Osteoblast (primary cell): ENCODE results near the gene WBP1. TPM values are rescaled to one million over a fixed set of nuclear protein-coding genes. Genes with fewer than 3 reads are reported as not detected.

Source experiments
- DNase-seq: peaks from one replicate; pipeline ENCODE4 v3.0.0; 2011; ENCODE audit warnings: low spot score, mixed read lengths; ENCODE audit not compliant: insufficient read length; ENCODE audit errors: missing footprints
- H2AFZ ChIP-seq: 2 replicates; pipeline ENCODE4 v1.6.0; 2011; ENCODE audit warnings: mild to moderate bottlenecking, low read length
- H3K27ac ChIP-seq: 2 replicates; pipeline ENCODE4 v1.5.1; 2011; ENCODE audit warnings: mild to moderate bottlenecking, low read depth, low read length, moderate library complexity
- H3K27me3 ChIP-seq: 2 replicates; pipeline ENCODE4 v1.6.0; 2012; ENCODE audit warnings: mild to moderate bottlenecking, control low read depth, inconsistent platforms, low read length, moderate library complexity; ENCODE audit not compliant: insufficient read depth
- H3K36me3 ChIP-seq: 2 replicates; pipeline ENCODE4 v1.5.1; 2011; ENCODE audit warnings: mild to moderate bottlenecking, low read length, control low read depth, moderate library complexity; ENCODE audit not compliant: insufficient read depth
- H3K4me1 ChIP-seq: 2 replicates; pipeline ENCODE4 v1.5.1; 2011; ENCODE audit warnings: mild to moderate bottlenecking, low read length, control low read depth, moderate library complexity; ENCODE audit not compliant: insufficient read depth
- H3K4me2 ChIP-seq: 2 replicates; pipeline ENCODE4 v1.6.0; 2011; ENCODE audit warnings: mild to moderate bottlenecking, low read length; ENCODE audit not compliant: insufficient read depth
- H3K4me3 ChIP-seq: fragments of 200-600 bp; sonication (generic); 3 replicates; pipeline ENCODE4 v1.5.1; 2012; ENCODE audit warnings: mild to moderate bottlenecking, low read length, inconsistent platforms; ENCODE audit not compliant: insufficient read depth
- H3K79me2 ChIP-seq: 2 replicates; pipeline ENCODE4 v1.6.0; 2012; ENCODE audit warnings: mild to moderate bottlenecking, low read length, control low read depth, inconsistent platforms; ENCODE audit not compliant: insufficient read depth
- H3K9me3 ChIP-seq: 2 replicates; pipeline ENCODE4 v1.5.1; 2011; ENCODE audit warnings: low read depth, low read length, control low read depth
- H4K20me1 ChIP-seq: 2 replicates; pipeline ENCODE4 v1.6.0; 2012; ENCODE audit warnings: mild to moderate bottlenecking, low read length, control low read depth; ENCODE audit not compliant: insufficient read depth
- CTCF ChIP-seq: IDR thresholded peaks from 2 replicates; pipeline ENCODE4 v1.5.1; 2011; ENCODE audit warnings: mild to moderate bottlenecking, low read depth, low read length, moderate library complexity; ENCODE audit errors: extremely low read depth
- total RNA-seq: library from RNA; depleted of rRNA; stranded (reverse); fragments of >200 nt; gene quantifications from 2 replicates; pipeline ENCODE4 v1.2.3, GENCODE V29; 2012

The WBP1 gene
- total RNA-seq, 1 donor: 35.5 TPM

- Histone ChIP-seq H3K79me2 (no peaks in the 10 kb centered on the region), H3K27ac (no peak overlapping the region), H3K36me3 (no peaks in the 10 kb centered on the region), H3K4me1 (peaks cover 15% of the 10 kb centered on the region), H3K4me3 (no peak overlapping the region), H3K27me3 (peaks cover 6% of the 10 kb centered on the region), H2AFZ (no peak overlapping the region), H3K4me2 (no peak overlapping the region), H3K9me3 (no peaks in the 10 kb centered on the region), H4K20me1 (no peaks in the 10 kb centered on the region)
- peak; percentile 84 for DNase-seq
- TF ChIP-seq CTCF: no peak
These were observed 9.5 kb upstream of the WBP1 start for GRCh38 chr2:74448771-74449170.

- Histone ChIP-seq H3K79me2 (peaks cover 4% of the 10 kb centered on the region), H3K27ac (no peak overlapping the region), H2AFZ (no peak overlapping the region), H4K20me1 (no peaks in the 10 kb centered on the region), H3K4me1 (peaks cover 9% of the 10 kb centered on the region), H3K4me2 (no peak overlapping the region), H3K36me3 (no peaks in the 10 kb centered on the region), H3K27me3 (peaks cover 6% of the 10 kb centered on the region), H3K9me3 (no peaks in the 10 kb centered on the region), H3K4me3 (no peak overlapping the region)
- TF ChIP-seq CTCF: no peak
- no peak for DNase-seq
These were observed 7.6 kb upstream of the WBP1 start for GRCh38 chr2:74450570-74451190.

- H2AFZ ChIP-seq: peak within 1 kb of the TSS; percentile 84
- no peaks in the 10 kb centered on the region for H3K9me3 ChIP-seq
- DNase-seq: peak; percentile 96
- H4K20me1 ChIP-seq: no peaks in the 10 kb centered on the region
- H3K4me1 ChIP-seq: peaks cover 24% of the 10 kb centered on the region
- H3K4me3 ChIP-seq: peak within 1 kb of the TSS; percentile 81
- peaks cover 6% of the 10 kb centered on the region for H3K27me3 ChIP-seq
- TF ChIP-seq CTCF: no peak
- peaks cover 23% of the 10 kb centered on the region for H3K79me2 ChIP-seq
- H3K36me3 ChIP-seq: no peaks in the 10 kb centered on the region
- H3K4me2 ChIP-seq: peak within 1 kb of the TSS; percentile 83
- H3K27ac ChIP-seq: peak within 1 kb of the TSS; percentile 53
These were observed 3.4 kb upstream of the WBP1 start, which contains the start of gene INO80B for GRCh38 chr2:74454654-74455511. Gene INO80B, plus strand, starts transcription at chr2:74455087. Its CDS starts 30 bp downstream, at chr2:74455117.

- H3K4me3 ChIP-seq: peak overlapping the region; percentile 87
- peak; percentile 85 for DNase-seq
- H4K20me1 ChIP-seq: no peaks in the 10 kb centered on the region
- H3K36me3 ChIP-seq: peaks cover 15% of the 10 kb centered on the region
- TF ChIP-seq CTCF: no peak
- peaks cover 23% of the 10 kb centered on the region for H3K79me2 ChIP-seq
- peak overlapping the region; percentile 80 for H2AFZ ChIP-seq
- no peaks in the 10 kb centered on the region for H3K9me3 ChIP-seq
- H3K4me1 ChIP-seq: peaks cover 24% of the 10 kb centered on the region
- peak overlapping the region; percentile 24 for H3K27ac ChIP-seq
- H3K4me2 ChIP-seq: peak overlapping the region; percentile 99
- H3K27me3 ChIP-seq: peaks cover 3% of the 10 kb centered on the region
These were observed 1.1 kb upstream of the WBP1 start for GRCh38 chr2:74457129-74457548.
